ENCODE data around the gene DKK3. TPM values are rescaled to one million over a fixed set of nuclear protein-coding genes. Genes with fewer than 3 reads are reported as not detected.

DKK3 gene
- total and polyA plus RNA-seq, 2 of the 13 experiments (the other 11 are each of a cell fraction or from before 2014, with no cell fraction given), result 0.09 to 0.67 TPM

DNA sequence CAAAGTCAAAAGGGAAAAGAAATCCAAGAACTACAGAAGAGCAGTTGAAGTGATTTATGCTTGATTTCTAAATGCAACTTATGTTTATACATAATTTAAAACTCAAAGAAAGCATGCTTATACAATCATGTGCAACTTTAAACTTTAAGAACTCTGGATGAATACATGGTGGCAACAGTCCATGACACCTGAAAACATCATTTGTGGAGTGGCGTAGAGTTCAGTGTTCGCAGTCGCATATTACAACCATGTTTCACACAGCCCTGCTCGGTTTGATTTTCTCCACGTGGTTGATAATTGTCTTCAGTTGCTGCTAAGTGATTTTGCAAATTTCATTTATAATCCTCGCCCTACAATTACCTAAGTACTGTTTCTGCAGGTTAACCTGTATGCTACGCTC, 45.4 kb downstream of the DKK3 start:
- Histone ChIP-seq H3K4me2 (ENCODE audit: low read depth, low read length) (no peak overlapping the region), H3K79me2 (ENCODE audit: insufficient read depth, low read length) (no peaks in the 10 kb centered on the region), H3K4me3 (replicated peaks in 1 of 3; ENCODE audit: insufficient read depth in 1 of 3, low read depth in 2 of 3, low read length in 3 of 3) (no peak overlapping the region), H3K27ac (ENCODE audit: extremely low read length, insufficient read depth, low read length) (no peak overlapping the region), H3K4me1 (ENCODE audit: insufficient read depth, low read length) (no peaks in the 10 kb centered on the region), H3K36me3 (replicated peaks in 1 of 2; ENCODE audit: control insufficient read depth in 1 of 2, insufficient read depth in 2 of 2, low read length in 2 of 2) (no peaks in the 10 kb centered on the region), H2AFZ (ENCODE audit: low read length) (no peak overlapping the region), H4K20me1 (ENCODE audit: insufficient read depth, low read length) (no peaks in the 10 kb centered on the region), H3K9me3 (ENCODE audit: low read length) (no peaks in the 10 kb centered on the region), H3K9ac (ENCODE audit: insufficient read depth, low read depth, low read length) (no peak overlapping the region), H3K27me3 (ENCODE audit: control insufficient read depth in 1 of 2, insufficient read depth in 2 of 2, low read length in 2 of 2) (peaks cover 1 to 7% of the 10 kb centered on the region in 2 experiments; a peak in 1 of 5 replicates)
- 66% methylated on average over 7 of the region's 7 CpGs for WGBS (ENCODE audit: low lambda C conversion rate)
- ATAC-seq, result no peak
- POLR2A ChIA-PET, result no interaction called here
- no TSS peak for BruUV-seq (replicated peaks)
- DNase-seq (ENCODE audit: low spot score), result no peak
- no peak for FAIRE-seq
- intact Hi-C loops (cut with micrococcal nuclease; ENCODE audit: unreplicated experiment) (no loop called here), in situ Hi-C loops (cut with HindIII; ENCODE audit: extremely low pct_ligation_motif_present, low pct_unique_long_range_greater_than_20kb) (no loop called here)
- CTCF ChIA-PET (ENCODE audit: low intra/inter-chr PET ratio, low total read pairs), result no interaction called here
- TF ChIP-seq EZH2 (conservative IDR thresholded peaks at IDR 0.05; ENCODE audit: low read depth, low read length) (no peak), ZSCAN22 (CRISPR knock-in tag; IDR thresholded peaks at IDR 0.05) (no peak), ZNF124 (CRISPR knock-in tag; IDR thresholded peaks at IDR 0.05) (no peak), ZMYM3 (CRISPR knock-in tag; IDR thresholded peaks at IDR 0.05) (no peak)

DNA sequence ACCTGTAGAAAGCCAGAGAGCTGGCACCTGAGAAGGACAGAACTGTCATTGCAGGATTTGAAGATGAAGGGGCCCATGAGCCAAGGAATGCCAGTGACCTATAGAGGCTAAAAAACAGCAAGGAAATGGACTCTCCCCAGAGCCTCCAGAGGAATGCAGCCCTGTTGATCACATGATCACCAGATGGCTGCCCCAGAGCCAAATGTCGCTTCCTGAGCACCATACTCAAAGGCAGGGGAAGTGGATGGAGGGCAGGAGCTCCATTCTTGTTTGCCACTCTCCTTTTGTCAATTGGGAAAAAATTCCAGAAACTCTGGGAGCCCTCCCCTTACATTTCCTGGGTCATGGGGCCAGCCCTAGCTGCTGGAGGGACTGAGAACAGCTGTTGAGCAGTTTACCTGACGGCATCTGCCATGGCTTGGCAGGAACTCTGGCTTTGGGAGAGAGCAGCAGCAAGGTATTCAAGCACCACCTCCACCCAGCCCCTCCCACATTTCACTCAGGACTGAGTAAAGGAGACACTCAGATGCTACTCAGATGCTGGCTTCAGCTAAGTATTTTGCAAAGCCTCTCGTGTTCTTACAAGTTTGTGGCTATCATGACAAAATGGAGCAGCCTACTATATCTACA, 46.9 kb downstream of the DKK3 start:
- Histone ChIP-seq H3K4me1 (ENCODE audit: insufficient read depth, low read length) (no peaks in the 10 kb centered on the region), H3K27ac (ENCODE audit: extremely low read length, insufficient read depth, low read length) (no peak overlapping the region), H3K9ac (ENCODE audit: insufficient read depth, low read depth, low read length) (no peak overlapping the region), H3K27me3 (ENCODE audit: control insufficient read depth in 1 of 2, insufficient read depth in 2 of 2, low read length in 2 of 2) (no peaks in the 10 kb centered on the region), H3K79me2 (ENCODE audit: insufficient read depth, low read length) (no peaks in the 10 kb centered on the region), H3K36me3 (replicated peaks in 1 of 2; ENCODE audit: control insufficient read depth in 1 of 2, insufficient read depth in 2 of 2, low read length in 2 of 2) (peaks cover 0 to 2% of the 10 kb centered on the region in 2 experiments; a peak in 2 of 5 replicates), H3K9me3 (ENCODE audit: low read length) (no peaks in the 10 kb centered on the region), H2AFZ (ENCODE audit: low read length) (no peak overlapping the region), H3K4me2 (ENCODE audit: low read depth, low read length) (no peak overlapping the region), H4K20me1 (ENCODE audit: insufficient read depth, low read length) (no peaks in the 10 kb centered on the region), H3K4me3 (replicated peaks in 1 of 3; ENCODE audit: insufficient read depth in 1 of 3, low read depth in 2 of 3, low read length in 3 of 3) (no peak overlapping the region)
- in situ Hi-C loops (cut with HindIII; ENCODE audit: extremely low pct_ligation_motif_present, low pct_unique_long_range_greater_than_20kb) (no loop called here), intact Hi-C loops (cut with micrococcal nuclease; ENCODE audit: unreplicated experiment) (no loop called here)
- DNase-seq (ENCODE audit: low spot score) (no peak), FAIRE-seq (no peak), ATAC-seq (no peak)
- no TSS peak for BruUV-seq (replicated peaks)
- POLR2A ChIA-PET, result no interaction called here
- 52% methylated on average over 3 of the region's 3 CpGs for WGBS (ENCODE audit: low lambda C conversion rate)
- no peak for TF ChIP-seq ZNF782 (CRISPR knock-in tag; IDR thresholded peaks at IDR 0.05; ENCODE audit: borderline replicate concordance)
- TF ChIP-seq HCFC1 (IDR thresholded peaks at IDR 0.05; ENCODE audit: low read depth, low read length), result no peak
- TF ChIP-seq TARDBP (CRISPR knock-in tag; IDR thresholded peaks at IDR 0.05), result no peak
- no peak for TF ChIP-seq PAX8 (CRISPR knock-in tag; IDR thresholded peaks at IDR 0.05; ENCODE audit: borderline replicate concordance)
- TF ChIP-seq CEBPB (IDR thresholded peaks at IDR 0.05; ENCODE audit: borderline replicate concordance, low read depth, low read length), result no peak
- no peak for TF ChIP-seq ZNF3 (CRISPR knock-in tag; IDR thresholded peaks at IDR 0.05)
- TF ChIP-seq REXO4 (CRISPR knock-in tag; IDR thresholded peaks at IDR 0.05; ENCODE audit: borderline replicate concordance), result no peak
- TF ChIP-seq PHB2 (IDR thresholded peaks at IDR 0.05; ENCODE audit: partially characterized antibody), result no peak
- no peak for TF ChIP-seq TGIF2 (CRISPR knock-in tag; IDR thresholded peaks at IDR 0.05)
- TF ChIP-seq, protein P1, sequence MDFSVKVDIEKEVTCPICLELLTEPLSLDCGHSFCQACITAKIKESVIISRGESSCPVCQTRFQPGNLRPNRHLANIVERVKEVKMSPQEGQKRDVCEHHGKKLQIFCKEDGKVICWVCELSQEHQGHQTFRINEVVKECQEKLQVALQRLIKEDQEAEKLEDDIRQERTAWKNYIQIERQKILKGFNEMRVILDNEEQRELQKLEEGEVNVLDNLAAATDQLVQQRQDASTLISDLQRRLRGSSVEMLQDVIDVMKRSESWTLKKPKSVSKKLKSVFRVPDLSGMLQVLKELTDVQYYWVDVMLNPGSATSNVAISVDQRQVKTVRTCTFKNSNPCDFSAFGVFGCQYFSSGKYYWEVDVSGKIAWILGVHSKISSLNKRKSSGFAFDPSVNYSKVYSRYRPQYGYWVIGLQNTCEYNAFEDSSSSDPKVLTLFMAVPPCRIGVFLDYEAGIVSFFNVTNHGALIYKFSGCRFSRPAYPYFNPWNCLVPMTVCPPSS (IDR thresholded peaks at IDR 0.05), result no peak
- TF ChIP-seq TCF7 (IDR thresholded peaks at IDR 0.05; ENCODE audit: low read depth), result no peak
- TF ChIP-seq ZNF670 (CRISPR knock-in tag; IDR thresholded peaks at IDR 0.05; ENCODE audit: borderline replicate concordance), result no peak
- CTCF ChIA-PET (ENCODE audit: low intra/inter-chr PET ratio, low total read pairs), result no interaction called here

Data from HepG2 (cell line).